Astrocyte (in vitro differentiated cells and primary cell): ENCODE measurements around the gene ZRANB2. TPM values are rescaled to one million over a fixed set of nuclear protein-coding genes. Genes with fewer than 3 reads are reported as not detected.

Experiments
- DNase-seq: peaks from one replicate; pipeline ENCODE4 v3.0.0-alpha.2; 2010; ENCODE audit warnings: low read depth
- FAIRE-seq: peaks from 2 replicates; lab custom pipeline; 2011; peaks lifted over from hg19 to GRCh38; lab: Jason Lieb, UNC
- H2AFZ ChIP-seq: 2 replicates; pipeline ENCODE4 v1.6.0; 2012; ENCODE audit warnings: low read depth, low read length, inconsistent platforms
- H3K27ac ChIP-seq: 2 replicates; pipeline ENCODE4 v1.5.1; 2011; ENCODE audit warnings: low read depth, low read length, inconsistent platforms
- H3K27me3 ChIP-seq: 2 replicates; pipeline ENCODE4 v1.6.0; 2011; ENCODE audit warnings: low read length, inconsistent platforms; ENCODE audit not compliant: insufficient read depth
- H3K36me3 ChIP-seq: 2 replicates; pipeline ENCODE4 v1.5.1; 2011; ENCODE audit warnings: low read length, inconsistent platforms; ENCODE audit not compliant: insufficient read depth
- H3K4me1 ChIP-seq: 2 replicates; pipeline ENCODE4 v1.5.1; 2011; ENCODE audit warnings: low read length, inconsistent platforms; ENCODE audit not compliant: insufficient read depth
- H3K4me2 ChIP-seq: 2 replicates; pipeline ENCODE4 v1.6.0; 2012; ENCODE audit warnings: low read length, inconsistent platforms
- H3K4me3 ChIP-seq: 2 replicates; pipeline ENCODE4 v1.5.1; 2011; ENCODE audit warnings: low read depth, mild to moderate bottlenecking, low read length, inconsistent platforms; ENCODE audit not compliant: insufficient read depth
- H3K79me2 ChIP-seq: 2 replicates; pipeline ENCODE4 v1.6.0; 2012; ENCODE audit warnings: mild to moderate bottlenecking, low read length, inconsistent platforms; ENCODE audit not compliant: insufficient read depth
- H3K9ac ChIP-seq: 2 replicates; pipeline ENCODE4 v1.6.0; 2012; ENCODE audit warnings: mild to moderate bottlenecking, low read length, inconsistent platforms
- H3K9me3 ChIP-seq: 2 replicates; pipeline ENCODE4 v1.5.1; 2012; ENCODE audit warnings: low read depth, mild to moderate bottlenecking, low read length, inconsistent platforms; ENCODE audit not compliant: insufficient read depth
- H4K20me1 ChIP-seq: 2 replicates; pipeline ENCODE4 v1.6.0; 2012; ENCODE audit warnings: low read length, inconsistent platforms; ENCODE audit not compliant: insufficient read depth
- H3K27ac Mint-ChIP-seq: one replicate; pipeline ENCODE4 v1.8.0; 2021; ENCODE audit warnings: mild to moderate bottlenecking, mixed read lengths; ENCODE audit not compliant: unreplicated experiment
- H3K27me3 Mint-ChIP-seq: one replicate; pipeline ENCODE4 v1.8.0; 2021; ENCODE audit warnings: low read depth, mixed read lengths; ENCODE audit not compliant: unreplicated experiment
- H3K36me3 Mint-ChIP-seq: one replicate; pipeline ENCODE4 v1.8.0; 2021; ENCODE audit warnings: low read depth, mixed read lengths; ENCODE audit not compliant: unreplicated experiment
- H3K4me1 Mint-ChIP-seq: one replicate; pipeline ENCODE4 v1.8.0; 2021; ENCODE audit warnings: low read depth, mixed read lengths; ENCODE audit not compliant: unreplicated experiment
- H3K4me3 Mint-ChIP-seq: one replicate; pipeline ENCODE4 v1.8.0; 2021; ENCODE audit warnings: mild to moderate bottlenecking, moderate library complexity, mixed read lengths; ENCODE audit not compliant: unreplicated experiment
- H3K9me3 Mint-ChIP-seq: one replicate; pipeline ENCODE4 v1.8.0; 2021; ENCODE audit warnings: mild to moderate bottlenecking, mixed read lengths; ENCODE audit not compliant: unreplicated experiment
- EZH2 ChIP-seq: IDR thresholded peaks from 2 replicates; pipeline ENCODE4 v1.6.1; 2012; ENCODE audit warnings: mild to moderate bottlenecking, low read length, inconsistent platforms; ENCODE audit not compliant: insufficient read depth
- total RNA-seq: library from RNA; stranded (reverse); gene quantifications from 2 replicates; pipeline ENCODE4 v1.2.1, GENCODE V29; 2021
- TF ChIP-seq, protein P1 (sequence below): IDR thresholded peaks from 2 replicates; pipeline ENCODE4 v1.5.1; 2011; ENCODE audit warnings: low read depth, mild to moderate bottlenecking, inconsistent platforms, low read length, moderate library complexity; ENCODE audit not compliant: insufficient read depth

The ZRANB2 gene
- total RNA-seq, 1 donor from 2014 or later, result 97.0 TPM

DNA sequence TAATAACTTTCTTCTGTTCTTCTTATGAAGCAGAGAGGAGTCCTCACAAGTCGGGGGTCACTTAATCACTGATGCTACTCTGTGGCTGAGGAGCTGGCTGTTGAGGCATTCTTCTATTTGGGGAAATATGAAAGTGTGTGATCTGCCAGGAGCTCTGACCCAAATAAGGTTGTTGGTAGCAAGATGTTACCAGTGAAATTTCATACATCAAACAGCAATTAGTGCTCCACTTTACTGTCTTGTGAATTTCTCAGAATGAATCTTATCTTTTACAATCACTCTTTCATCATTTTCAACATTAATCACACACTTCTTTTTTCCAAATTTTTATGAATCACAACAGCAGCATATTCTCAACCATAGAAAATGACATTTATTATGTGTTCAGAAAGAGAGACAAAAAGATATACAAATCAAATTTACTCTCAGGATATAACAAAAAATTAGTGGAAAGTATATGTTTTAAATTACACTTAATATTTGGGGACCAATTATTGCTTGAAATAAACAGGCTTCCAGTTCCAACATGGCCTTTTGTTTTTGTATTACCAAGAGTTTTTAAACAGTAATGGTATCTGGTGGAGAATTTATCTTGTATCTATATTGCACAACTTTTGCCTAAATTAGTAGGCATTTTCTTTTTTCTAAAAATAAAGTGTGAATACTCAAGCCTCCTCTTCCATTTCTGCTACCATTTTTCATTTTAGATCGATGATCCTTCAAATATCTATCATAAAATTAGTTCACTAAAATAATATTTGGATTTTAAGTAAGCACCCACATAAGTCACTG lies 42.8 kb downstream of the ZRANB2 start:
- Histone ChIP-seq H3K27ac (no peak overlapping the region), H3K4me3 (no peak overlapping the region), H3K79me2 (no peaks in the 10 kb centered on the region), H3K4me2 (no peak overlapping the region), H3K36me3 (no peaks in the 10 kb centered on the region), H3K9me3 (no peaks in the 10 kb centered on the region), H2AFZ (no peak overlapping the region), H3K27me3 (peaks cover 9% of the 10 kb centered on the region), H3K9ac (no peak overlapping the region), H3K4me1 (no peaks in the 10 kb centered on the region), H4K20me1 (no peaks in the 10 kb centered on the region)
- no peak for DNase-seq
- peaks cover 22% of the 10 kb centered on the region for H3K4me1 Mint-ChIP-seq
- no peaks in the 10 kb centered on the region for H3K36me3 Mint-ChIP-seq
- H3K27me3 Mint-ChIP-seq, result no peaks in the 10 kb centered on the region
- H3K27ac Mint-ChIP-seq, result no peak overlapping the region
- TF ChIP-seq, protein P1, sequence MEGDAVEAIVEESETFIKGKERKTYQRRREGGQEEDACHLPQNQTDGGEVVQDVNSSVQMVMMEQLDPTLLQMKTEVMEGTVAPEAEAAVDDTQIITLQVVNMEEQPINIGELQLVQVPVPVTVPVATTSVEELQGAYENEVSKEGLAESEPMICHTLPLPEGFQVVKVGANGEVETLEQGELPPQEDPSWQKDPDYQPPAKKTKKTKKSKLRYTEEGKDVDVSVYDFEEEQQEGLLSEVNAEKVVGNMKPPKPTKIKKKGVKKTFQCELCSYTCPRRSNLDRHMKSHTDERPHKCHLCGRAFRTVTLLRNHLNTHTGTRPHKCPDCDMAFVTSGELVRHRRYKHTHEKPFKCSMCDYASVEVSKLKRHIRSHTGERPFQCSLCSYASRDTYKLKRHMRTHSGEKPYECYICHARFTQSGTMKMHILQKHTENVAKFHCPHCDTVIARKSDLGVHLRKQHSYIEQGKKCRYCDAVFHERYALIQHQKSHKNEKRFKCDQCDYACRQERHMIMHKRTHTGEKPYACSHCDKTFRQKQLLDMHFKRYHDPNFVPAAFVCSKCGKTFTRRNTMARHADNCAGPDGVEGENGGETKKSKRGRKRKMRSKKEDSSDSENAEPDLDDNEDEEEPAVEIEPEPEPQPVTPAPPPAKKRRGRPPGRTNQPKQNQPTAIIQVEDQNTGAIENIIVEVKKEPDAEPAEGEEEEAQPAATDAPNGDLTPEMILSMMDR, result no peak
- no peak for TF ChIP-seq EZH2
- FAIRE-seq, result no peak
- no peak overlapping the region for H3K4me3 Mint-ChIP-seq
- no peaks in the 10 kb centered on the region for H3K9me3 Mint-ChIP-seq

DNA sequence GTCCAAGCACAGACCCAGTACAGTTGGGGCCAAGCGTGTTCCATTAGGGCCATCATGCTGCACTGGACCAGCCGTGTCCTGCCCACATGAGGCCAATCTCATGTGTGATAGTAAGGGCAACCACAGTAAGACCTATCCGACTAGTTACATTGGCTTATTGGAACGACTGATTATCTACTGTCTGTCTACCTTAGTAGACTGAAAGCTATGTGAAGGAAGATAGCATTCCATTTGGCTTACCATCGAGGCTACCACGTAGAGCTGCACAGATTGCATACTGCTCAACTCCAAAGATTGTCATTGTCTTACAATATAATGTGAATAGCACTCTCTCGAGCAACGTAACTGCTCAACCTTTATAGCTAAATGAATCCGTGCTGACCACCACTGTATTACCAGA lies 43.8 kb downstream of the ZRANB2 start:
- Histone ChIP-seq H3K9me3 (no peaks in the 10 kb centered on the region), H3K27ac (no peak overlapping the region), H3K9ac (no peak overlapping the region), H3K4me2 (no peak overlapping the region), H3K27me3 (peaks cover 6% of the 10 kb centered on the region), H3K79me2 (no peaks in the 10 kb centered on the region), H3K36me3 (no peaks in the 10 kb centered on the region), H4K20me1 (no peaks in the 10 kb centered on the region), H3K4me1 (no peaks in the 10 kb centered on the region), H2AFZ (no peak overlapping the region), H3K4me3 (no peak overlapping the region)
- H3K4me1 Mint-ChIP-seq, result peaks cover 22% of the 10 kb centered on the region
- H3K9me3 Mint-ChIP-seq, result no peaks in the 10 kb centered on the region
- H3K4me3 Mint-ChIP-seq, result no peak overlapping the region
- no peaks in the 10 kb centered on the region for H3K36me3 Mint-ChIP-seq
- no peaks in the 10 kb centered on the region for H3K27me3 Mint-ChIP-seq
- FAIRE-seq (no peak), DNase-seq (no peak)
- H3K27ac Mint-ChIP-seq, result no peak overlapping the region
- TF ChIP-seq, protein P1, result no peak
- TF ChIP-seq EZH2, result no peak

DNA sequence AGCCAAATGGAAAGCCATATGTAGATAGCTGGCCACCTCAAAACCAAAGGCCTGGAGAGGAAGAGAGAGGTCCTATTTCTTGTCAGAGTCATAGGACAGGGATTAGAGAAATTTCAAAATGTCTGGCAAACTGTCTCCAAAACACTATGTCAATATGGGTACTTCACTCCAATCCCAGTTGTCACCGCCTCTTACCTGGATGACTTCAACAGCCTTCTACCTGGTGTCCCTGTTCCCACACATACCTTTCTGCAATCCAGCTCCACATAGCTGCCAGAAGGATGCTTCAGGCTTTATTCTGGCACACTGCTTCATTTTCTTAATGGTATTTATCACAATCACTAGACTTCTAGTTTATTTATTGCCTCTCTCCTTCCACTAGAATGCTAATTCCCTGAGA lies 47.7 kb downstream of the ZRANB2 start:
- Histone ChIP-seq H3K4me1 (no peaks in the 10 kb centered on the region), H2AFZ (no peak overlapping the region), H3K4me3 (no peak overlapping the region), H3K27me3 (peaks cover 2% of the 10 kb centered on the region), H3K4me2 (no peak overlapping the region), H4K20me1 (no peaks in the 10 kb centered on the region), H3K9me3 (no peaks in the 10 kb centered on the region), H3K79me2 (no peaks in the 10 kb centered on the region), H3K27ac (no peak overlapping the region), H3K36me3 (no peaks in the 10 kb centered on the region), H3K9ac (no peak overlapping the region)
- FAIRE-seq (no peak), DNase-seq (no peak)
- TF ChIP-seq EZH2, result no peak
- TF ChIP-seq, protein P1, result no peak
- Mint-ChIP-seq H3K4me3 (no peak overlapping the region), H3K36me3 (no peaks in the 10 kb centered on the region), H3K9me3 (no peaks in the 10 kb centered on the region), H3K27me3 (no peaks in the 10 kb centered on the region), H3K27ac (no peak overlapping the region), H3K4me1 (peaks cover 15% of the 10 kb centered on the region)
